ENCODE data around the gene KRT9. TPM values are rescaled to one million over a fixed set of nuclear protein-coding genes. Genes with fewer than 3 reads are reported as not detected.

The KRT9 gene
- total RNA-seq, 1 donor from 2014 or later: not detected

DNA sequence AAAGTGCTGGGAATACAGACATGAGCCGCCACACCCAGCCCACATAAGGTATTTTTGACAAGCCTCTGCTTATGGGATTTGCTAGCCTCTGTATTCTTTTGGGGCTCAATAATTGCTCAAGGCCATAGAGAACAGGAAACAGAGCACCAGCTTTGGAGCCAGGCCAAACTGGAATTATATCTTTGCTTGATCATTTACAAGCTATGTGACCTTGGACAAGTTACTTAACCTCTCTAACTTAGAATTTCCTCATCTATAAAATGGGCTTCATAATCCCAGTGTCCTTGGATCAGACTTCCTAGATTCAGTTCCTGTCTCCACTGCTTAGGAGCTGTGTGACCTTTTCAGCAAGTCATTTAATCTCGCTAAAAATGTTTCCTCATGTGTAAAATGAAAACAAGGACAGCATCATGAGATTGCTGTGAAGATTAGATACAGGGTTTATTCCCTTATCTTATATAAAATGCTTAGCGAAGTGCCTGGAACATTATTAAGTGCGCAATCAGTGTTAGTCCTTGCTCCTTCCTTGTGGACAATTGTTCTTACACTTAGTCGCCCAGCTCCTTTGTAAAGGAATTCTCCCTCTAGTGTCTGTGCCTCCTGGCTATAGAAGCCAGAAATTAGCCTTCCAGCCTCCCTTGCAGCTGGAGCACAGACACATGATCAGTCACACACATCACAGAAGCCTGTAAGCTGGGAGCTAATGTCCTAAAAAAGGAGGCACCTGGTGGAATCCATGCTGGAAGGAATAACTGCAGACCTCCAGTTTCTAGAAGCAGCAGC, 16.6 kb downstream of the KRT9 start:
- no peak overlapping the region for H3K27ac Mint-ChIP-seq (ENCODE audit: unreplicated experiment)
- H3K9me3 Mint-ChIP-seq (ENCODE audit: unreplicated experiment): no peaks in the 10 kb centered on the region
- H3K36me3 Mint-ChIP-seq (ENCODE audit: low read depth, unreplicated experiment): no peaks in the 10 kb centered on the region
- H3K4me3 Mint-ChIP-seq (ENCODE audit: unreplicated experiment): no peak overlapping the region
- DNase-seq (ENCODE audit: low spot score): no peak
- no peaks in the 10 kb centered on the region for H3K4me1 Mint-ChIP-seq (ENCODE audit: unreplicated experiment)
- peaks cover 4% of the 10 kb centered on the region for H3K27me3 Mint-ChIP-seq (ENCODE audit: unreplicated experiment)
- TF ChIP-seq, protein P1, sequence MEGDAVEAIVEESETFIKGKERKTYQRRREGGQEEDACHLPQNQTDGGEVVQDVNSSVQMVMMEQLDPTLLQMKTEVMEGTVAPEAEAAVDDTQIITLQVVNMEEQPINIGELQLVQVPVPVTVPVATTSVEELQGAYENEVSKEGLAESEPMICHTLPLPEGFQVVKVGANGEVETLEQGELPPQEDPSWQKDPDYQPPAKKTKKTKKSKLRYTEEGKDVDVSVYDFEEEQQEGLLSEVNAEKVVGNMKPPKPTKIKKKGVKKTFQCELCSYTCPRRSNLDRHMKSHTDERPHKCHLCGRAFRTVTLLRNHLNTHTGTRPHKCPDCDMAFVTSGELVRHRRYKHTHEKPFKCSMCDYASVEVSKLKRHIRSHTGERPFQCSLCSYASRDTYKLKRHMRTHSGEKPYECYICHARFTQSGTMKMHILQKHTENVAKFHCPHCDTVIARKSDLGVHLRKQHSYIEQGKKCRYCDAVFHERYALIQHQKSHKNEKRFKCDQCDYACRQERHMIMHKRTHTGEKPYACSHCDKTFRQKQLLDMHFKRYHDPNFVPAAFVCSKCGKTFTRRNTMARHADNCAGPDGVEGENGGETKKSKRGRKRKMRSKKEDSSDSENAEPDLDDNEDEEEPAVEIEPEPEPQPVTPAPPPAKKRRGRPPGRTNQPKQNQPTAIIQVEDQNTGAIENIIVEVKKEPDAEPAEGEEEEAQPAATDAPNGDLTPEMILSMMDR (IDR thresholded peaks at IDR 0.05; ENCODE audit: unreplicated experiment): no peak

DNA sequence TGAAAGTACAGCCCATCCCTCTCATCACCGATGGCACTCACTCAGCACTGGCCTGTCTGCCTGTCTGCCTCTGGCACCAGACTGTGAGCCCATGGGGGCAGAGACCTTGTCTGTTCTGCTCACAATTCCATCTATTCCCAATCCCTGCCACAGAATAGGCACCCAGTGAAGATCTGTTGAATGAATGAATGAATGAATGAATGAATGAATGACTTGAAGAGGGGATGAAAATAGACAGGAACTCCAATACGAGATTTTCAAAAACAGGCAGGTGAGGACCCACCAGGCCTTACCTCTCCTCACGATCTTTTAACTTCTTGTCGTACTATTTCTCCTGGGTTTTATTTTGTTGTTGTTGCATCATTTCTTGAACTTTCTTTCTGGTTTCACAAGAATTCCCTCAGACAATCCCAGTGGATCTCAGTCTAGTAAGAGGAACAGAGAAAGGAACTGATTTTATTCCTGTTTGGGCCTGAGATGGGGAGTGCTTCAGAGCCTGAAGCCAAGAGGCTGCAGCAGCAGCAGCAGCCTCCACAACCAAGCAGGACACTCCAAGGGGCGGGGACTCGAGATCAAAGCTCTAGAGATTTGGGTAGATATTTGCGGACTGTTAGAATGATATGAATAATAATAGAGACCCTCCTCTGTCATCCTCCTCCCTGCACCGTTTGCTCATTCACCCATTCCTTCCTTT, 17.7 kb downstream of the KRT9 start:
- H3K4me1 Mint-ChIP-seq (ENCODE audit: unreplicated experiment): peaks cover 3% of the 10 kb centered on the region
- H3K27ac Mint-ChIP-seq (ENCODE audit: unreplicated experiment): no peak overlapping the region
- H3K9me3 Mint-ChIP-seq (ENCODE audit: unreplicated experiment): no peaks in the 10 kb centered on the region
- H3K27me3 Mint-ChIP-seq (ENCODE audit: unreplicated experiment): peaks cover 8% of the 10 kb centered on the region
- no peaks in the 10 kb centered on the region for H3K36me3 Mint-ChIP-seq (ENCODE audit: low read depth, unreplicated experiment)
- TF ChIP-seq, protein P1 (IDR thresholded peaks at IDR 0.05; ENCODE audit: unreplicated experiment): no peak
- no peak for DNase-seq (ENCODE audit: low spot score)
- no peak overlapping the region for H3K4me3 Mint-ChIP-seq (ENCODE audit: unreplicated experiment)

GRCh38 chr17:41553176-41553575, 18.7 kb downstream of the KRT9 start:
- peaks cover 8% of the 10 kb centered on the region for H3K27me3 Mint-ChIP-seq (ENCODE audit: unreplicated experiment)

GRCh38 chr17:41552455-41552854, 19.4 kb downstream of the KRT9 start:
- Mint-ChIP-seq H3K4me3 (ENCODE audit: unreplicated experiment) (no peak overlapping the region), H3K9me3 (ENCODE audit: unreplicated experiment) (no peaks in the 10 kb centered on the region), H3K27me3 (ENCODE audit: unreplicated experiment) (peaks cover 8% of the 10 kb centered on the region), H3K36me3 (ENCODE audit: low read depth, unreplicated experiment) (no peaks in the 10 kb centered on the region), H3K27ac (ENCODE audit: unreplicated experiment) (no peak overlapping the region), H3K4me1 (ENCODE audit: unreplicated experiment) (peaks cover 3% of the 10 kb centered on the region)
- TF ChIP-seq, protein P1 (IDR thresholded peaks at IDR 0.05; ENCODE audit: unreplicated experiment): no peak
- DNase-seq (ENCODE audit: low spot score): no peak

More at GRCh38 chr17:41553176-41553575, 18.7 kb downstream of the KRT9 start:
- H3K4me3 Mint-ChIP-seq (ENCODE audit: unreplicated experiment): no peak overlapping the region
- TF ChIP-seq, protein P1 (IDR thresholded peaks at IDR 0.05; ENCODE audit: unreplicated experiment): no peak
- DNase-seq (ENCODE audit: low spot score): no peak
- no peaks in the 10 kb centered on the region for H3K36me3 Mint-ChIP-seq (ENCODE audit: low read depth, unreplicated experiment)
- H3K4me1 Mint-ChIP-seq (ENCODE audit: unreplicated experiment): peaks cover 3% of the 10 kb centered on the region
- no peak overlapping the region for H3K27ac Mint-ChIP-seq (ENCODE audit: unreplicated experiment)
- H3K9me3 Mint-ChIP-seq (ENCODE audit: unreplicated experiment): no peaks in the 10 kb centered on the region

- H3K27me3 Mint-ChIP-seq (ENCODE audit: unreplicated experiment): peaks cover 8% of the 10 kb centered on the region
- peaks cover 3% of the 10 kb centered on the region for H3K4me1 Mint-ChIP-seq (ENCODE audit: unreplicated experiment)
- TF ChIP-seq, protein P1 (IDR thresholded peaks at IDR 0.05; ENCODE audit: unreplicated experiment): no peak
- no peak overlapping the region for H3K4me3 Mint-ChIP-seq (ENCODE audit: unreplicated experiment)
- no peak for DNase-seq (ENCODE audit: low spot score)
- H3K9me3 Mint-ChIP-seq (ENCODE audit: unreplicated experiment): no peaks in the 10 kb centered on the region
- no peak overlapping the region for H3K27ac Mint-ChIP-seq (ENCODE audit: unreplicated experiment)
- H3K36me3 Mint-ChIP-seq (ENCODE audit: low read depth, unreplicated experiment): no peaks in the 10 kb centered on the region
Observed at GRCh38 chr17:41551365-41551764, 20.5 kb downstream of the KRT9 start.
